Ishikawa (cell line): ENCODE results near the gene PLCE1.

Experiments used
- CEBPB ChIP-seq: IDR thresholded peaks from 2 replicates; pipeline ENCODE4 v1.6.1; 2012
- CREB1 ChIP-seq: IDR thresholded peaks from 2 replicates; pipeline ENCODE4 v1.6.1; 2012; ENCODE audit warnings: low read depth
- EGR1 ChIP-seq: IDR thresholded peaks from 2 replicates; pipeline ENCODE4 v1.6.1; 2012
- EP300 ChIP-seq: IDR thresholded peaks from 2 replicates; pipeline ENCODE4 v1.6.1; 2012; ENCODE audit warnings: borderline replicate concordance
- FOXM1 ChIP-seq: IDR thresholded peaks from 2 replicates; pipeline ENCODE4 v1.6.1; 2012; ENCODE audit warnings: low read depth, borderline replicate concordance
- MAX ChIP-seq: IDR thresholded peaks from 2 replicates; pipeline ENCODE4 v1.6.1; 2012
- NFIC ChIP-seq: IDR thresholded peaks from 2 replicates; pipeline ENCODE4 v1.6.1; 2012
- RAD21 ChIP-seq: IDR thresholded peaks from 2 replicates; pipeline ENCODE4 v1.6.1; 2012; ENCODE audit warnings: low read depth
- REST ChIP-seq: IDR thresholded peaks from 2 replicates; pipeline ENCODE4 v1.6.1; 2012; ENCODE audit warnings: low read depth, mild to moderate bottlenecking
- TAF1 ChIP-seq: IDR thresholded peaks from 2 replicates; pipeline ENCODE4 v1.6.1; 2012; ENCODE audit warnings: low read depth, mild to moderate bottlenecking
- TCF12 ChIP-seq: IDR thresholded peaks from 2 replicates; pipeline ENCODE4 v1.6.1; 2012; ENCODE audit warnings: low read depth
- TEAD4 ChIP-seq: IDR thresholded peaks from 2 replicates; pipeline ENCODE4 v1.6.1; 2012
- YY1 ChIP-seq: IDR thresholded peaks from 2 replicates; pipeline ENCODE4 v1.6.1; 2012; ENCODE audit warnings: low read depth
- ZBTB7A ChIP-seq: IDR thresholded peaks from 2 replicates; pipeline ENCODE4 v1.6.1; 2012; ENCODE audit warnings: low read depth
- TF ChIP-seq, protein P1 (sequence below): IDR thresholded peaks from 2 replicates; pipeline ENCODE4 v1.6.1; 2012

PLCE1 gene

GRCh38 chr10:93995182-93995581, 1.5 kb downstream of the PLCE1 start:
- TF ChIP-seq RAD21 (no peak), YY1 (no peak), EGR1 (no peak), TCF12 (no peak), ZBTB7A (no peak), NFIC (no peak), REST (no peak), MAX (no peak), CEBPB (no peak), FOXM1 (no peak), EP300 (no peak), TEAD4 (no peak), CREB1 (no peak), TAF1 (no peak)
- TF ChIP-seq, protein P1, sequence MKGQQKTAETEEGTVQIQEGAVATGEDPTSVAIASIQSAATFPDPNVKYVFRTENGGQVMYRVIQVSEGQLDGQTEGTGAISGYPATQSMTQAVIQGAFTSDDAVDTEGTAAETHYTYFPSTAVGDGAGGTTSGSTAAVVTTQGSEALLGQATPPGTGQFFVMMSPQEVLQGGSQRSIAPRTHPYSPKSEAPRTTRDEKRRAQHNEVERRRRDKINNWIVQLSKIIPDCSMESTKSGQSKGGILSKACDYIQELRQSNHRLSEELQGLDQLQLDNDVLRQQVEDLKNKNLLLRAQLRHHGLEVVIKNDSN: no peak

- TF ChIP-seq EP300: peak; percentile 52; the same call in 1 of the 2 replicates
- TF ChIP-seq MAX: peak; percentile 56
- 0 out of 2 replicates have a peak, but pooled peaks have one; percentile 9 for TF ChIP-seq RAD21
- peak; percentile 88 for TF ChIP-seq NFIC
- no peak for TF ChIP-seq ZBTB7A
- TF ChIP-seq, protein P1: no peak
- peak; percentile 47; the same call in 1 of the 2 replicates for TF ChIP-seq TCF12
- peak; percentile 36; the same call in 1 of the 2 replicates for TF ChIP-seq FOXM1
- peak; percentile 80 for TF ChIP-seq TEAD4
- TF ChIP-seq CEBPB: no peak
Measured at GRCh38 chr10:93995598-93996271, 2.0 kb downstream of the PLCE1 start.

DNA sequence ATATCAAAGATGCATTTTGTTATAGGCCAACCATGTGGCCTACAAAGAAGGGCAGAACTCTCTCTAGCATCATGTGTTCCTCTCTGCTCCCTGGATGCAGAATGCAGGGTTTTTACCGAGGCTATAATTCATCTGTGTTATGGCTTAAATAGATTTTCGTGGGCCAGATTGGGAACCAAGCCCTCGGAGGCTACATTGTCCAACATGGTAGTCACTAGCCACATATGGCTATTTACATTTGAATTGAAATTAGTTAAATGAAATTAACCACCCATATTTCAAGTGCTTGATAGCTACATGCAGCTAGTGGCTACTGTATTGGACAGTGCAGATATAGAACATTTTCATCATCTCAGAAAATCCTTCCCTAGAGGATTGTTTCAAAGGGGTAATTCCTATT, 2.8 kb downstream of the PLCE1 start:
- TF ChIP-seq RAD21 (no peak), MAX (no peak), NFIC (no peak), TCF12 (no peak), CREB1 (no peak), EP300 (no peak)

DNA sequence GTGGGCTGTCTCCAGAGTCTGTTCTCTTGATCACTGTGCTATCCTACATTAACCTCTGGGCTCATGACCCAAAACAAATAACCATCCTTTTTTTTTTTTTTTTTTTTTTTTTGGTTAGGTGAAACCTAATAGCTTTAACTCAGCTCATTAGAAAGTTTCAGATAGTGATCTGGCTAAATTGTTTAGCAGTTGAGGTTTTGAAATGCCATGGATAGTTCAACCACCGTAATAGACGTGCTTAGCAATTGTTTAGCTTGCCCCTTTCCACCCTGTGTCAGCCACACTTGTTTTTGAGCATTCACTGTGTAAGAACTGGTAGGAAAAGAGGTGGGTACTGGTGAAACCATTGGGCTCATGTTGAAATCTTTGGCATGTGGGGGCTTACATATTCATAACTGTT, 3.8 kb downstream of the PLCE1 start:
- TF ChIP-seq YY1 (no peak), REST (no peak), TCF12 (no peak), TEAD4 (no peak), TAF1 (no peak), EP300 (no peak), RAD21 (no peak), CREB1 (no peak), ZBTB7A (no peak), NFIC (no peak), CEBPB (no peak), MAX (no peak), EGR1 (no peak), FOXM1 (no peak)
- TF ChIP-seq, protein P1: no peak

GRCh38 chr10:93999401-93999851, 5.7 kb downstream of the PLCE1 start:
- TF ChIP-seq MAX (no peak), TEAD4 (no peak), TCF12 (no peak), EGR1 (no peak), CREB1 (no peak), NFIC (no peak), YY1 (no peak), EP300 (no peak), TAF1 (no peak), FOXM1 (no peak), REST (no peak), RAD21 (no peak), CEBPB (no peak), ZBTB7A (no peak)
- TF ChIP-seq, protein P1: no peak
